Measurements from ENCODE around the gene RTN4R. TPM values are rescaled to one million over a fixed set of nuclear protein-coding genes. Genes with fewer than 3 reads are reported as not detected.

Gene RTN4R
- total RNA-seq, 1 donor from 2014 or later, result 18.6 TPM

DNA sequence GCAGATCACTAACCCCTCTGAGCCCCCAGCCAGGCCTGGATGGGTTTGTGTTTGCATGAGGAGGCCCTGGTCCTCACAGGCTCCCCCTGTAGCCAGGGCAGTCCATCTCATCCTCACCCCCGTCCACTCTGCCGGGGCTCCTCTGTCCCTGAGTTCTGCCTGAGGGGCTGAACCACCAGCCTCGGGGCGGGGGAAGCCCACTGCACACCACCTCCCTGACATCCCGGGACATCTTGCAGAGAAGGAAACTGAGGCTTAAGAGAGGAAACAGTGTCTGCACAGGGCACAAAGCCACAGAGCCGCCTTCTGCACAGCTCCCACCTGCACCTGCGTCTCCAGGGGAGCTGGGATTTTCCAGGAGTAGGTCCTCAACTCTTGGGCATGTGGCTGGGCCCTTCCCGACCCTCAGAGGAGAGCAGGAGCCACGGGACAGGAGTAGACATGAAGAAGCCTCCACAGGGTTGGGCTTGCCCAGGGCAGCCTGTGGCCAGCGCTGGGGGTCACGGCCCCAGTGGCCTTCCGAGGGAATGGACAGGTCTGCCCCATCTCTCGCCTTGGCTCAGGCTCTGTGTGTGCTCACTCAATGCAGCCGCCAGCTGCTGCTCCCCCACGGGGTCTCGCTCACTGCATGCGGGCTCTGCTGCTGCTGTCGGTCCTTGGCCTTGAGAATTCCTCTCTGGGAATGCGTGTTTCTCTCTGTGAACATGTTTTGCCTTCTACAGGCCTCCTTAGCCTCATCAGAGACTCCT is 71.8 kb downstream of the RTN4R start:
- H3K4me3 ChIP-seq (ENCODE audit: low read depth, low read length), result no peak overlapping the region
- TF ChIP-seq, protein P1, sequence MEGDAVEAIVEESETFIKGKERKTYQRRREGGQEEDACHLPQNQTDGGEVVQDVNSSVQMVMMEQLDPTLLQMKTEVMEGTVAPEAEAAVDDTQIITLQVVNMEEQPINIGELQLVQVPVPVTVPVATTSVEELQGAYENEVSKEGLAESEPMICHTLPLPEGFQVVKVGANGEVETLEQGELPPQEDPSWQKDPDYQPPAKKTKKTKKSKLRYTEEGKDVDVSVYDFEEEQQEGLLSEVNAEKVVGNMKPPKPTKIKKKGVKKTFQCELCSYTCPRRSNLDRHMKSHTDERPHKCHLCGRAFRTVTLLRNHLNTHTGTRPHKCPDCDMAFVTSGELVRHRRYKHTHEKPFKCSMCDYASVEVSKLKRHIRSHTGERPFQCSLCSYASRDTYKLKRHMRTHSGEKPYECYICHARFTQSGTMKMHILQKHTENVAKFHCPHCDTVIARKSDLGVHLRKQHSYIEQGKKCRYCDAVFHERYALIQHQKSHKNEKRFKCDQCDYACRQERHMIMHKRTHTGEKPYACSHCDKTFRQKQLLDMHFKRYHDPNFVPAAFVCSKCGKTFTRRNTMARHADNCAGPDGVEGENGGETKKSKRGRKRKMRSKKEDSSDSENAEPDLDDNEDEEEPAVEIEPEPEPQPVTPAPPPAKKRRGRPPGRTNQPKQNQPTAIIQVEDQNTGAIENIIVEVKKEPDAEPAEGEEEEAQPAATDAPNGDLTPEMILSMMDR (conservative IDR thresholded peaks at IDR 0.05; ENCODE audit: low read depth, low read length), result no peak
- DNase-seq (ENCODE audit: low read depth), result no peak

DNA sequence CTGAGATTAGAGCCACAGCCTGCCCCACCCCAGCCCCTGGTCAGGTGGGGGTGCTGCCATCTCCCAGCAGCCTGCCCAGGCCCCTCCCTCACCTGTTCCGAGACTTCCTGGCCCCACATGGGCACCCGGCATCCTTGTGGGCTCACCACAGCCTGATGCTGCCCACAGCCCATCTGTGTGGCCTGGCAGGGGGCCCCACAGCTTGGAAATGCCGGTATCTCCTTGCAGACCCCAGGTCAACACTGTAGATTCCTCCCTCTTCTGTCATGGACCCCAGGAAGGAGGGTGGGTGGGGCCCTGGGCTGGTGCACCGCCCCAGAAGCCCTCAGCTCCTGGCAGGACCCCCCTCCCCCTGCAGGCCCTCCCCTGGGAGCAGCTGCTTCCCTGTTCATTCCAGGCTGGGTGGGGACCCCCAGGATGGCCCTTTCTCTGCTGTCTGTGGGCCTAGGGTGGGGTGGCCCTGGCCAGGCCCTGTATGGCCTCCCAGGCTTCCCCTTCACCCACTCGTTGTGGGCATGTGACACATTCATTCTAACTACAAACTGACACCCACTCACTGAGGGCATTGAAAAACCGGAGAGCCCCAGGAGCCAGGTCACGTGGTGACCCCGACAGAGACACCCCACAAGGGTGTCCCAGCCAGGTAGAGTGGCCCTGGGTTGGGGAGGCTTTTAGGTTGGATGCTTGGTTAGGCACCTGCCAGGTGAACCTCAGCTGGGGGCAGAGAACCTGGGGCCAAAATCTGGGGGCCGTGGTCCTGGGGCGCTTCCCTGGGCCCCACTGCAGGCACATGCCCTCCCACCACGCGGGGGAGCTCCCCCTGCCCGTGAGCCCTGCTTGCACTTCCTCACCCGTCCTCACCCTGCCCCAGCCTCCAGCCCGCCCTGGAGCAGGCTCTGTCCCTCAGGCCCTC is 73.2 kb downstream of the RTN4R start:
- no peak for DNase-seq (ENCODE audit: low read depth)
- TF ChIP-seq, protein P1 (conservative IDR thresholded peaks at IDR 0.05; ENCODE audit: low read depth, low read length), result no peak

DNA sequence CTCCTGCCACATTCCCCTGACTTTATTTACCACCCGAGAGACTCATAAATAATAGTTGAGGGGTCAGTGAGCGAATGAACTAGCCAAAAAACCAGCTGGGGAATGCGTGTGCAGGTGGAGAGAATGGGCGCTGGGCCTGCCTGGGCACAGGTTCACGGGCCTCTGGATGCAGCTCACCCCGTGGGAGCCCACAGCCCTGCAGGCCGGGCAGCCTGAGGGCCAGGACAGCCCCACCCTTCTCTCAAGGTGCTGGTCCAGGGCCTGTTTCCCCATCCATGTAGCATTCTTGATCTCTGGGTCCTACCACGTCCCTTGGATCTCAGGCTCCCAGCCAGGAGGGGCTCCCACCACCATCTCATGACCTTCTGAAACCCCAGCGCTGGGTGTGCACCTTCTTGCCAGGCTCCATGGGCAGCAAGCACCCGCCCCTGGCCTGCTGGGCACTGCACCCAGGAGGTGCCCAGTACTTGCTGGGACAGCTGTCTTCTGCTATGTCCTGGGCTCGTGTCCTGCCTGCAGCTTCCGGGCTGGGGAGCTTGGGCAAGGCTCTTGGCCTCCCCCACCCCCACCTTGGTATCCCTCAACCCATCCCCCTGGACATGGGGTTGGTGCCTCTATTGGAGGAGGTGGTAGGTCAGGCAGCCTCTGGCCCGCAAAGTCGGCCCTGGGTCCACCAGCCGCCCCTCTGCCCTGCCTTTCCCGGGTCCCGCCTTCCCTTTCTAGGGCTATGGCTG is 74.2 kb downstream of the RTN4R start:
- no peak overlapping the region for H3K4me3 ChIP-seq (ENCODE audit: low read depth, low read length)
- TF ChIP-seq, protein P1 (conservative IDR thresholded peaks at IDR 0.05; ENCODE audit: low read depth, low read length), result no peak
- no peak for DNase-seq (ENCODE audit: low read depth)

More for the DNA sequence above, 73.2 kb downstream of the RTN4R start:
- no peak overlapping the region for H3K4me3 ChIP-seq (ENCODE audit: low read depth, low read length)

GRCh38 chr22:20192972-20193760 is 75.0 kb downstream of the RTN4R start:
- H3K4me3 ChIP-seq (ENCODE audit: low read depth, low read length), result no peak overlapping the region
- no peak for DNase-seq (ENCODE audit: low read depth)
- TF ChIP-seq, protein P1 (conservative IDR thresholded peaks at IDR 0.05; ENCODE audit: low read depth, low read length), result no peak

DNA sequence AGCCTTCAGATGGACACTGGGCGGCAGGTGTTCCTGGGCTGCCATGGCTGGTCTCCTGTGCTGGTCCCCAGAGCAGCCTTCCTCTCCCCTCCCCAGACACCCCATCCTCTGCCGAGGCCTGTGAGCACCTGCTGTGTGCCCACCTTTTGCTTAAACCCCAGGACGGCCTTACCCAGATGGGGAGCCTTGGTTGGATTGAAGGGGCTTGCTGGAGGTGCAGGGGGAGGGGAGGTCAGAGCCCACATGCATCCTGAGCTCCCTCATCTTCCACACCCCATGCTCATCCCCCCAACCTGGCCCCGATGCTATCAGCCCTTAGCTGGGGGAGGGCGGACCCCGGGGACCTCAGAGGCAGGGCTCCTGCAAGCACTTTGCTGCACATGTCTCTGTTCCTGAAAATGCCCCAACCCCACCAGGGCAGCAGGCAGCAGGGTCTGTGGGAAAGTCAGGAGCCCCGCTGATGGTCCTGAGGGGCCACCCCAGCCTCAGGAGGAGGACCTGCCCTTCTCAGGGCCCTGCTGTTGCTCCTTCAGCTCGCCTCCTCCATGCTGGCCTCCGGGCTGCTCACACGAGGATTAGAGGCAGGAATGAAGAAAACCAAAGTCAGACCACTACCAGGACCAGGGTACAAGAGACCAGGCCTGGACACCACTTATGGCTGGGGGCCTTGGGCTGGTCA is 75.7 kb downstream of the RTN4R start:
- no peak overlapping the region for H3K4me3 ChIP-seq (ENCODE audit: low read depth, low read length)
- TF ChIP-seq, protein P1 (conservative IDR thresholded peaks at IDR 0.05; ENCODE audit: low read depth, low read length), result no peak
- no peak for DNase-seq (ENCODE audit: low read depth)

DNA sequence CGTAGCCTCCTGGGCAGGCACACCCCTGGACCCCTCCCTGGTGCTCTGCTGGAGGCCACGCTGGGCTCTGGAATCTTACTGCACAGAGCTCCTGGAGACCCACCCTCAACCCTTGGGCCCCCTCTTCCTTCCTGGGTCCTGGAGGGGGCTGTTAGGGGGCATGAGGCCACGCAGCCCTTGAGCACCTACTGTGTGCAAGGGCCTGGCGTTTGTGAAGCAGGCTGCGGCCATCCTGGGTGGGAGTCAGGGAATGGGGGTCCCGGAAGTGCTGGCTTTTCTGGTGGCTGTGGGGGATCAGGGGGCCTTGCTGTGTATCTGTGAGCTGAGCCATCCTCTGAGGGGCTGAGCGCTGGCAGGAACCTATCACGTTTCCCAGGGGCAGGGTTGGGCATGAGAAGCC is 76.3 kb downstream of the RTN4R start:
- TF ChIP-seq, protein P1 (conservative IDR thresholded peaks at IDR 0.05; ENCODE audit: low read depth, low read length), result no peak
- no peak overlapping the region for H3K4me3 ChIP-seq (ENCODE audit: low read depth, low read length)
- no peak for DNase-seq (ENCODE audit: low read depth)
